Thyroid gland (tissue), 4 donors: ENCODE data around the gene TXNL4B. TPM values are rescaled to one million over a fixed set of nuclear protein-coding genes. Genes with fewer than 3 reads are reported as not detected.

ENCODE experiments used
- DNase-seq, 2 donors: peaks; one replicate each; pipeline ENCODE4 v3.0.0-alpha.2; 2019
- H3K27ac ChIP-seq, 3 donors: fragments of 200-600 bp; sonication (generic); 1 replicate in 2 of 3; 2 replicates in 1 of 3; pipeline ENCODE4 v1.5.1; 2016 to 2019; ENCODE audit warnings: mild to moderate bottlenecking in 1 of 3, moderate library complexity in 1 of 3
- H3K27me3 ChIP-seq: fragments of 200-600 bp; sonication (generic); one replicate; pipeline ENCODE4 v1.5.1; 2019
- H3K36me3 ChIP-seq, 2 donors: fragments of 200-600 bp; sonication (generic); one replicate each; pipeline ENCODE4 v1.5.1; 2016 to 2019
- H3K4me1 ChIP-seq, 2 donors: fragments of 200-600 bp; sonication (generic); one replicate each; pipeline ENCODE4 v1.5.1; 2017 to 2019
- H3K4me3 ChIP-seq, 3 donors: fragments of 200-600 bp; sonication (generic); replicated peaks in 1 of 3; 1 replicate in 2 of 3; 2 replicates in 1 of 3; pipeline ENCODE4 v1.5.1; 2016; ENCODE audit warnings: mild to moderate bottlenecking in 1 of 3
- H3K9me3 ChIP-seq: fragments of 200-600 bp; sonication (generic); one replicate; pipeline ENCODE4 v1.5.1; 2017
- CTCF ChIP-seq, 6 experiments: fragments of 200-600 bp in 3 of 6; fragments of 450-650 bp in 3 of 6; sonication (generic) in 3 of 6; IDR thresholded peaks; one replicate each; pipeline ENCODE4 v1.5.1; 2016 to 2019; ENCODE audit warnings: antibody characterized with exemption in 6 of 6, mild to moderate bottlenecking in 2 of 6, inconsistent platforms in 1 of 6, moderate library complexity in 1 of 6
- POLR2A ChIP-seq, 2 donors: fragments of 450-650 bp; IDR thresholded peaks; one replicate each; pipeline ENCODE4 v1.6.1; 2017; ENCODE audit warnings: antibody characterized with exemption in 2 of 2, mild to moderate bottlenecking in 2 of 2, moderate library complexity in 1 of 2
- WGBS, 2 donors: methylation state at CpG; one replicate each; pipeline ENCODE4 v1.1.5; 2017; 5-methylcytosine and 5-hydroxymethylcytosine counted together
- intact Hi-C: fragments of 100-400 bp; cut with DNase I; formaldehyde crosslinking; loops from one replicate; pipeline ENCODE4 v1.15.1; 2023
- total RNA-seq, 4 donors: library from RNA; depleted of rRNA; stranded (reverse); fragments of >200 nt; gene quantifications; one replicate each; pipeline ENCODE4 v1.2.3, GENCODE V29; 2016

TXNL4B gene
- 10 to 100 TPM; 10.7 to 15.0 (median 13.1) TPM for total RNA-seq

- intact Hi-C loops, result loop anchor here (5.0 to 10.0 kb wide), 2 partner anchors 86 to 289 kb away; partner anchors contain the start of genes AP1G1 and DHODH
- peak; percentile 94 to 96 for DNase-seq
- Histone ChIP-seq H3K9me3 (no peaks in the 10 kb centered on the region), H3K36me3 (peaks cover 30 to 33% of the 10 kb centered on the region in 2 donors), H3K27me3 (no peaks in the 10 kb centered on the region), H3K4me1 (peaks cover 16 to 18% of the 10 kb centered on the region in 2 donors), H3K4me3 (peak within 1 kb of the TSS; percentile 58 to 88 (median 82)), H3K27ac (peak within 1 kb of the TSS; percentile 81 to 89 (median 83))
- 0% methylated on average over 17 to 39 of the region's 43 CpGs for WGBS, 2 donors
- TF ChIP-seq POLR2A (IDR thresholded peaks at IDR 0.05) (peak in 1 of 2 donors; percentile 88), CTCF (IDR thresholded peaks at IDR 0.05) (no peak)
These were observed at the start of gene TXNL4B, which contains the start of gene DHX38 for GRCh38 chr16:72093448-72094265. Gene TXNL4B, minus strand, starts transcription at chr16:72093620. Its CDS starts 2,871 bp downstream, at chr16:72090749. Gene DHX38, plus strand, starts transcription at chr16:72093847. Its CDS starts 2,311 bp downstream, at chr16:72096158.

GRCh38 chr16:72142476-72142875 is 49.1 kb upstream of the TXNL4B start:
- no peak for DNase-seq
- intact Hi-C loops, result no loop called here
- Histone ChIP-seq H3K4me3 (no peak overlapping the region), H3K9me3 (no peaks in the 10 kb centered on the region), H3K4me1 (no peaks in the 10 kb centered on the region), H3K27ac (no peak overlapping the region), H3K27me3 (no peaks in the 10 kb centered on the region), H3K36me3 (no peaks in the 10 kb centered on the region)
- TF ChIP-seq CTCF (IDR thresholded peaks at IDR 0.05) (no peak), POLR2A (IDR thresholded peaks at IDR 0.05) (no peak)
- 81 to 89% methylated on average over 1 of the region's 1 CpG for whole genome bisulfite sequencing, 2 donors

- intact Hi-C loops, result no loop called here
- Histone ChIP-seq H3K4me1 (no peaks in the 10 kb centered on the region), H3K36me3 (no peaks in the 10 kb centered on the region), H3K27me3 (no peaks in the 10 kb centered on the region), H3K4me3 (no peak overlapping the region), H3K9me3 (no peaks in the 10 kb centered on the region), H3K27ac (no peak overlapping the region)
- DNase-seq, result no peak
- TF ChIP-seq CTCF (IDR thresholded peaks at IDR 0.05) (no peak), POLR2A (IDR thresholded peaks at IDR 0.05) (no peak)
- WGBS, 2 donors, result 95% methylated on average over 2 of the region's 2 CpGs
These were observed 46.5 kb upstream of the TXNL4B start for GRCh38 chr16:72139908-72140307.

- no peak overlapping the region for H3K27ac ChIP-seq
- TF ChIP-seq CTCF (IDR thresholded peaks at IDR 0.05) (no peak), POLR2A (IDR thresholded peaks at IDR 0.05) (no peak)
- intact Hi-C loops, result no loop called here
- 85 to 92% methylated on average over 4 of the region's 4 CpGs for WGBS, 2 donors
- no peak for DNase-seq
- H3K36me3 ChIP-seq, result no peaks in the 10 kb centered on the region
- H3K4me3 ChIP-seq, result no peak overlapping the region
- no peaks in the 10 kb centered on the region for H3K27me3 ChIP-seq
- H3K9me3 ChIP-seq, result no peaks in the 10 kb centered on the region
- no peaks in the 10 kb centered on the region for H3K4me1 ChIP-seq
These were observed 44.7 kb upstream of the TXNL4B start for GRCh38 chr16:72138064-72138572.
